ENCODE data around the gene CENPL.
"Not testable (repeated sequence)": the region's sequence is repeated elsewhere in the genome, so short reads cannot be mapped to it uniquely, and the experiment has no call there.

Gene CENPL

GRCh38 chr1:173824315-173825081, at the start of gene CENPL, which contains the start of gene DARS2:
Gene CENPL, minus strand, starts transcription at chr1:173824883. Its CDS starts 13,584 bp downstream, at chr1:173811299.
Gene DARS2, plus strand, starts transcription at chr1:173824673. Its CDS starts 557 bp downstream, at chr1:173825230.
- DNase-seq (ENCODE audit: low read depth in 2 of 2) = peak; percentile 80 to 83

GRCh38 chr1:173871500-173871899, 46.8 kb upstream of the CENPL start:
- no peak for DNase-seq (ENCODE audit: low read depth in 2 of 2)

GRCh38 chr1:173871091-173871490, 46.4 kb upstream of the CENPL start:
- DNase-seq (ENCODE audit: low read depth in 2 of 2) = no peak

DNA sequence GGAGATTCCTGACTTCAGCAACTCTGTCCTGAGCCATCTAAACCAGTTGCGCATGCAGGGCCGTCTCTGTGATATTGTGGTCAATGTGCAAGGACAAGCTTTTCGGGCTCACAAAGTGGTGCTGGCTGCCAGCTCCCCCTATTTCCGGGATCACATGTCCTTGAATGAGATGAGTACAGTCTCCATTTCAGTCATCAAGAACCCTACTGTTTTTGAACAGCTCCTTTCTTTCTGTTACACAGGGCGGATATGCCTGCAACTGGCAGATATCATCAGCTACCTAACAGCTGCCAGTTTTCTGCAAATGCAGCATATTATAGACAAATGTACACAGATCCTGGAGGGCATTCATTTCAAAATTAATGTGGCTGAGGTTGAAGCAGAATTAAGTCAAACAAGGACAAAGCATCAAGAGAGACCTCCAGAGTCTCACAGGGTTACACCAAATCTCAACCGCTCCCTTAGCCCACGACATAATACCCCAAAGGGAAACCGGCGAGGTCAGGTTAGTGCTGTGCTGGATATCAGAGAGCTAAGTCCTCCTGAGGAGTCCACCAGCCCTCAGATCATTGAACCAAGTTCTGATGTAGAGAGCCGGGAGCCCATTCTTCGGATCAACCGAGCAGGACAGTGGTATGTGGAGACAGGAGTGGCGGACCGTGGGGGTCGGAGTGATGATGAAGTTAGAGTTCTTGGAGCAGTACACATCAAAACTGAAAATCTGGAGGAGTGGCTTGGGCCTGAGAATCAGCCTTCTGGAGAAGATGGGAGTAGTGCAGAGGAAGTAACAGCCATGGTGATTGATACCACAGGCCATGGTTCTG, 45.8 kb upstream of the CENPL start:
- no peak for DNase-seq (ENCODE audit: low read depth in 2 of 2)

DNA sequence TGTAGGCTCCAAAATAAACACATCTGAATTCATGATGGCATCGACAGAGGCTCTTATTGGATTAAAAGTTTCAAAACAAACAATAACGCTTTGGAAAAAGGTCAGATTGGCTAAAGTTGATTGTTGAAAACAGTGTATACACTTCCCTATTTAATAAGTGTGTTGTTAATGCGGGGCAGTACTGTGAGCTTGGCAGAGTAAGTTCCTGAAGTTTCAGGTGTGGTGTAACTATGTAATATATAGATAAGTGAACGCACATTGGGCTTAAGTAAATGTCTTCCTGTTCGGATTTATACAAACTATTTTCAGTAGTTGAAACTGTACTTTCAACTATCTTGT, 44.3 kb upstream of the CENPL start:
- no peak for DNase-seq (ENCODE audit: low read depth in 2 of 2)

- peak; percentile 92 to 97 for DNase-seq (ENCODE audit: low read depth in 2 of 2)
Observed at GRCh38 chr1:173868266-173869020, 43.8 kb upstream of the CENPL start, which contains the start of gene ZBTB37. Gene ZBTB37, plus strand, starts transcription at chr1:173868380. Its CDS starts 1,846 bp downstream, at chr1:173870226.

- DNase-seq (ENCODE audit: low read depth in 2 of 2) = peak; percentile 99 to 100
Observed at GRCh38 chr1:173867753-173868265, 43.1 kb upstream of the CENPL start, which contains the start of gene GAS5. Gene GAS5, minus strand, starts transcription at chr1:173867989.

DNA sequence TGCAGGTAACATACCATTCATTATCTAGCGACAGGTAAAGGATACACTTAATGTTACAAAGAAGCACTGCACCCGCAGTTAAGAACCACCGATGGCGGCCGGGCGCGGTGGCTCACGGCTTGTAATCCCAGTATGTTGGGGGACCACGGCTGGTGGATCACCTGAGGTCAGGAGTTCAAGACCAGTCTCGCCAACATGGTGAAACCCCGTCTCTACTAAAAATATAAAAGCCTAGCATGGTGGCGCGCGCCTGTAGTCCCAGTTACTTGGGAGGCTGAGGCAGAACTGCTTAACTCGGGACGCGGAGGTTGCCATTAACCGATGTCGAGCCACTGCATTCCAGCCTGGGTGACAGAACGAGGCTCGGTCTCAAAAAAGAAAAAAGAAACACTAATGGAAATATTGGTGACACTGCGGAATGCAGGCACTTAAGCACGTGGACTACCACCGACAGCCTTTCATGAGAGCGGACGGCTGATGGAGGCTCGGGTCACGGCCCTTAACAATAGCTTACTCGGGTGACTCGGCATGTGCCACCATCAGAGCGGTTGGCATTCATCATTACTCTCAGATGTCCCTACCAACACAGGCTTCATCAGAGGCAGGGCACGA, 42.6 kb upstream of the CENPL start:
- DNase-seq (ENCODE audit: low read depth in 2 of 2) = peak in 1 of 2 experiments; percentile 45

- DNase-seq (ENCODE audit: low read depth in 2 of 2) = no peak
Observed at GRCh38 chr1:173866413-173867115, 41.9 kb upstream of the CENPL start.

DNA sequence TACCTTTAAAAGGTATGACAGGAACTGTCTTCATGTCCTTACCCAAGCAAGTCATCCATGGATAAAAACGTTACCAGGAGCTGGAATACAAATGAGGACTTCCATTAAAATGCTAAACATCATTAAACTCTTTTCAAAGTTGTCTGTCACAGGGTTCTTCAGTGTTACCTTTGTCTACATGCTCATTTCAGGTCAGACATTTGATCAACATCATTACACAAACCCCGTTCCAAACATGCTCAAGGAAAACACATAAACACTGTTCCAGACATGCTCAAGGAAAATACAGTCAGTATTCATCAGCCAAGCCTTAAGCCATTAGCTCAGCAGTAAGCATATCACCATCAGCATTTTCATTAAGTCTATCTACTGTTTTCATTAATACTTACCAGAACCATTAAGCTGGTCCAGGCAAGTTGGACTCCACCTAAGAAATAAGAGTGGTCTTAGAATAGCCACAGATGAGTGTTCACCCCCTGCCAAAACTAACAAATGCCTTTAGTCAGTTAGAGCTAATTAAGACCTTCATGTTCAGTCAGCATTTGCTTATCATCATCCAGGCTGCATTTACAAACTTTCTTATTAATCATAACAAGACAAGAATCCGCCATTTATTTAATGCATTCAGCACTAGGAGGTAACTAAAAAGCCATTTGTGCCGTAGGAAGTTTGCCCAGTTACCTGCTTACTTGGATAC, 40.9 kb upstream of the CENPL start:
- no peak for DNase-seq (ENCODE audit: low read depth in 2 of 2)

DNA sequence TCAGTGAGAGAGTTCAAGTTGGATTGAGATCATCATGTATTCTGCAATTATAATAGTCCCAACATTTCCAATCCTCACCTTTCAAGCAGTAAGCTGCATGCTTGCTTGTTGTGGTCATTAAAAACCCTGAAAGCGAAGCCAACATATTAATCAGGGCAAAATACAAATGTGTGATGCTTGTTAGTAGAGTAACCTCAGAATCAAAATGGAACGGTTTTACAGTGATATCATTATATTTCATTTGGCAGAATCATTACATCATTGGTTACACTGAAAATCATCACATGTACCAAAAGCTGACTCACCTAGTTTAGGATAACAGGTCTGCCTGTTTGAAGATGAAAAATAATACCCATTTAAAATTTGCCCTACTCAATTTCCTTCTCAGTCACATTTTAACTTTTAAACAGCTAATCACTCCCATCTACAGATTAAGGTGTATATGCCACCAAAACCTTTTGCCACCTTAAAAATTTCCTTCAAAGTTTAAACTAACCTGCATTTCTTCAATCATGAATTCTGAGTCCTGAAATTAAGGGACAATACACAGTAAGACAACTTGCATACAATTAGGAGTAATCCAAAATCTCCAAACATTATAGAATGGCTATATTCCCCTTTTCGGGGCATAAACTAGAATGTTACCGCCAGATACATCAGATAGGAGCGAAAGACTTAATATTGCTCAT, 39.6 kb upstream of the CENPL start:
- DNase-seq (ENCODE audit: low read depth in 2 of 2) = no peak

DNA sequence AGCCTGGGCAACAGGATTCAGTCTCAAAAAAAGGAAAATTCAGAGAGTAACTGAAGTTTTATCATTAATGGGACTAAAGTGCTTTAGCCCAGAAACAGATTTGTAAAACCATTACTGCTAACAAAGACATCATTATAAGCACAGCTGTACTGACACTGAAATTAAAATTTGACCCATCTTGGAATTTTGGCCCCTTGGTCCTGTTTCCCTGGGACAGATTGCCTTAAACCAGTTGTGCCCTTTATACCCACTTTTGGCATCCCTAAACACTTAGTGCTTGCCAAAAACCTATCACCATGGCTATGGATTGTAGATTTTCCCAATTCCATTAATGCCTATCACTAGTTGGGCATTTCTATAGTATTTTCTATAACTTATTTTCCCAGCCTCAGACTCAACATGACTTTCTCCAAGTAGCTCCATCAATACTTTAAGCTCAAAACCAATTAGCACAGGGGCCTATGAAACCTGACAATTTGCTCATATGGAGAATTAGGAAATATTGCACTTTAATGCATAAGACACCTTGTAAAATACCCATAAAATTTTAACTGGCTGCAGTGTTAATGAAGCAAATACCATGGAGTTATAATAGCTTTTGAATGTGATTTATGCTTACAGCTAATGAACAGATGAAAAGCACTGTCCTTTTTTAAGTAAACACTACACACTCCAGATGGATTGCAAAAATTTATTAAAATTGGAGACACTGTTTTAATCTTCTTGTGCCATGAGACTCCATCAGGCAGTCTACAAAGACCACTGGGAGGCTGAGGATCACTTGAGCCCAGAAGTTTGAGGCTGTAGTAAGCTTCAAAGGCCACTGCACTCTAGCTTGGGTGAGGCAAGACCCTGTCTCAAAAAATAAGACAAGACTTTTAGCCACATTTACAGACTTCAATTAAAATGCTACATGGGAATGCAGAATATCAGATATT, 38.8 kb upstream of the CENPL start:
- no peak for DNase-seq (ENCODE audit: low read depth in 2 of 2)

GRCh38 chr1:173862769-173863223, 38.1 kb upstream of the CENPL start:
- no peak for DNase-seq (ENCODE audit: low read depth in 2 of 2)

GRCh38 chr1:173862146-173862768, 37.6 kb upstream of the CENPL start:
- DNase-seq (ENCODE audit: low read depth in 2 of 2) = peak; percentile 28 to 39

- DNase-seq (ENCODE audit: low read depth in 2 of 2) = peak; percentile 33 to 48
Observed at GRCh38 chr1:173861731-173862145, 37.1 kb upstream of the CENPL start.

GRCh38 chr1:173860065-173860464, 35.4 kb upstream of the CENPL start:
- no peak for DNase-seq (ENCODE audit: low read depth in 2 of 2)

DNA sequence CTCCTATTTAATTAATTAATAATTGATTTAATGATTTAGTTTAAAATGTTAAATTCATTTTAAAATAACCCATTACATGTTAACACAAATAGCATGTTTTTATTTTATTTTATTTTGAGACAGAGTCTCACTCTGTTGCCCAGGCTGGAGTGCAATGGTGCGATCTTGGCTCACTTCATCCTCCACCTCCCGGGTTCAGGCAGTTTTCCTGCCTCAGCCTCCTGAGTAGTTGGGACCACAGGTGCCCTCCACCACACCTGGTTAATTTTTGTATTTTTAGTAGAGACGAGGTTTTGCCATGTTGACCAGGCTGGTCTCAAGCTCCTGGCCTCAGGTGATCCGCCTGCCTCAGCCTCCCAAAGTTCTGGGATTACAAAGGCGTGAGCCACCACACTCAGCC, 34.9 kb upstream of the CENPL start:
- DNase-seq (ENCODE audit: low read depth in 2 of 2) = not testable (repeated sequence)

Data from stimulated activated CD4-positive, alpha-beta T cell treated with anti-CD3 and anti-CD28 coated beads, Interleukin-12 subunit alpha, Interleukin-12 subunit beta, amount 100 ng/mL, for 24 hours (primary cell).